Upper lobe of left lung (tissue), 4 donors: Measurements from ENCODE around the gene TSPAN10.

Source experiments
- CTCF ChIP-seq, 6 experiments: fragments of 450-650 bp in 4 of 6; fragments of 200-600 bp in 2 of 6; sonication (generic) in 2 of 6; IDR thresholded peaks; one replicate each; pipeline ENCODE4 v1.5.1; 2016 to 2019; ENCODE audit warnings: antibody characterized with exemption in 6 of 6
- EP300 ChIP-seq, 4 donors: sonication (generic); formaldehyde crosslinking; IDR thresholded peaks; one replicate each; pipeline ENCODE4 v1.5.1; 2017; ENCODE audit warnings: antibody characterized with exemption in 4 of 4, control low read depth in 2 of 4
- POLR2A ChIP-seq, 4 donors: fragments of 450-650 bp; IDR thresholded peaks; one replicate each; pipeline ENCODE4 v1.5.1; 2016 to 2017; ENCODE audit warnings: antibody characterized with exemption in 4 of 4, mild to moderate bottlenecking in 2 of 4
- POLR2AphosphoS5 ChIP-seq, 2 donors: sonication (generic); formaldehyde crosslinking; IDR thresholded peaks; one replicate each; pipeline ENCODE4 v1.5.1; 2017; ENCODE audit warnings: antibody characterized with exemption in 2 of 2

- TF ChIP-seq CTCF (IDR thresholded peaks at IDR 0.05) = no peak
- TF ChIP-seq POLR2A (IDR thresholded peaks at IDR 0.05) = no peak
- no peak for TF ChIP-seq POLR2AphosphoS5 (IDR thresholded peaks at IDR 0.05)
- no peak for TF ChIP-seq EP300 (IDR thresholded peaks at IDR 0.05)
These were observed 54.6 kb downstream of the TSPAN10 start for GRCh38 chr17:81691608-81692007.
